Measurements from ENCODE around the gene OPA3. TPM values are rescaled to one million over a fixed set of nuclear protein-coding genes. Genes with fewer than 3 reads are reported as not detected.

OPA3 gene
- total and polyA plus RNA-seq, 10 of the 15 experiments (the other 5 are each of a cell fraction or from before 2014, with no cell fraction given) = 2.2 to 24.3 (median 13.3) TPM

- ChIA-PET CTCF (interaction anchor here (0.9 kb wide), 1 partner anchor 43 kb away, joined by 3 read pairs; no protein-coding TSS in a partner anchor), POLR2A (interaction anchor here (1.5 kb wide), 1 partner anchor 38 kb away, joined by 4 read pairs; the partner anchor contains the start of gene EML2), RAD21 (ENCODE audit: unreplicated experiment) (no interaction called here), SMC1A (ENCODE audit: uncharacterized antibody, unreplicated experiment) (no interaction called here)
- Histone ChIP-seq H2AFZ (ENCODE audit: control insufficient read depth, low read depth, low read length) (no peak overlapping the region), H3K9me3 (replicated peaks; ENCODE audit: control insufficient read depth, insufficient read depth, low read length) (no peaks in the 10 kb centered on the region), H3K27ac (ENCODE audit: control insufficient read depth, insufficient read depth) (no peak overlapping the region), H3K79me2 (ENCODE audit: control insufficient read depth, insufficient read depth, low read length) (no peaks in the 10 kb centered on the region), H3K27me3 (replicated peaks in 1 of 2; ENCODE audit: control insufficient read depth in 2 of 2, insufficient read depth in 2 of 2, low read length in 1 of 2) (peaks cover 4 to 19% of the 10 kb centered on the region in 2 experiments), H3K4me2 (ENCODE audit: control insufficient read depth, insufficient read depth) (no peak overlapping the region), H4K20me1 (ENCODE audit: control insufficient read depth, insufficient read depth) (no peaks in the 10 kb centered on the region), H3K36me3 (ENCODE audit: control insufficient read depth in 2 of 2, insufficient read depth in 2 of 2, low read length in 1 of 2) (no peaks in the 10 kb centered on the region), H3K9ac (ENCODE audit: control insufficient read depth, insufficient read depth, low read length) (no peak overlapping the region), H3K4me1 (ENCODE audit: control insufficient read depth, insufficient read depth, low read length) (no peaks in the 10 kb centered on the region), H3K4me3 (no peak overlapping the region)
- in situ Hi-C loops (cut with MboI) = no loop called here
- no peak for FAIRE-seq
- intact Hi-C loops (cut with micrococcal nuclease; ENCODE audit: unreplicated experiment) = no loop called here
- BruUV-seq (replicated peaks) = no TSS peak
- DNase-seq (ENCODE audit: low read depth, low spot score) = no peak
- 41% methylated on average over 5 of the region's 5 CpGs for whole genome bisulfite sequencing (ENCODE audit: insufficient coverage, insufficient replicate concordance, low lambda C conversion rate, missing lambda C conversion rate)
- no peak for ATAC-seq
- TF ChIP-seq DPF2 (IDR thresholded peaks at IDR 0.05) (no peak), PML (IDR thresholded peaks at IDR 0.05; ENCODE audit: low read length) (no peak), ESRRA (IDR thresholded peaks at IDR 0.05; ENCODE audit: low read length) (no peak), SREBF2 (IDR thresholded peaks at IDR 0.05; ENCODE audit: low read length) (no peak), PRDM15 (CRISPR knock-in tag; IDR thresholded peaks at IDR 0.05) (no peak), NBN (IDR thresholded peaks at IDR 0.05) (no peak), EP300 (IDR thresholded peaks at IDR 0.05; ENCODE audit: borderline replicate concordance in 1 of 2, control insufficient read depth in 1 of 2, low read depth in 2 of 2, low read length in 2 of 2) (no peak), MYC (IDR thresholded peaks at IDR 0.05; ENCODE audit: insufficient read depth, insufficient read length, insufficient replicate concordance, low read length, severe bottlenecking) (no peak), JUND (IDR thresholded peaks at IDR 0.05; ENCODE audit: low read depth, low read length) (no peak), ZNF384 (IDR thresholded peaks at IDR 0.05; ENCODE audit: borderline replicate concordance, low read depth, low read length) (no peak), POU2F2 (IDR thresholded peaks at IDR 0.05; ENCODE audit: borderline replicate concordance, low read depth, low read length) (no peak), BCL11A (IDR thresholded peaks at IDR 0.05; ENCODE audit: low read depth, low read length) (no peak), SIN3A (IDR thresholded peaks at IDR 0.05; ENCODE audit: low read depth, low read length) (no peak)
- TF ChIP-seq, protein P1, sequence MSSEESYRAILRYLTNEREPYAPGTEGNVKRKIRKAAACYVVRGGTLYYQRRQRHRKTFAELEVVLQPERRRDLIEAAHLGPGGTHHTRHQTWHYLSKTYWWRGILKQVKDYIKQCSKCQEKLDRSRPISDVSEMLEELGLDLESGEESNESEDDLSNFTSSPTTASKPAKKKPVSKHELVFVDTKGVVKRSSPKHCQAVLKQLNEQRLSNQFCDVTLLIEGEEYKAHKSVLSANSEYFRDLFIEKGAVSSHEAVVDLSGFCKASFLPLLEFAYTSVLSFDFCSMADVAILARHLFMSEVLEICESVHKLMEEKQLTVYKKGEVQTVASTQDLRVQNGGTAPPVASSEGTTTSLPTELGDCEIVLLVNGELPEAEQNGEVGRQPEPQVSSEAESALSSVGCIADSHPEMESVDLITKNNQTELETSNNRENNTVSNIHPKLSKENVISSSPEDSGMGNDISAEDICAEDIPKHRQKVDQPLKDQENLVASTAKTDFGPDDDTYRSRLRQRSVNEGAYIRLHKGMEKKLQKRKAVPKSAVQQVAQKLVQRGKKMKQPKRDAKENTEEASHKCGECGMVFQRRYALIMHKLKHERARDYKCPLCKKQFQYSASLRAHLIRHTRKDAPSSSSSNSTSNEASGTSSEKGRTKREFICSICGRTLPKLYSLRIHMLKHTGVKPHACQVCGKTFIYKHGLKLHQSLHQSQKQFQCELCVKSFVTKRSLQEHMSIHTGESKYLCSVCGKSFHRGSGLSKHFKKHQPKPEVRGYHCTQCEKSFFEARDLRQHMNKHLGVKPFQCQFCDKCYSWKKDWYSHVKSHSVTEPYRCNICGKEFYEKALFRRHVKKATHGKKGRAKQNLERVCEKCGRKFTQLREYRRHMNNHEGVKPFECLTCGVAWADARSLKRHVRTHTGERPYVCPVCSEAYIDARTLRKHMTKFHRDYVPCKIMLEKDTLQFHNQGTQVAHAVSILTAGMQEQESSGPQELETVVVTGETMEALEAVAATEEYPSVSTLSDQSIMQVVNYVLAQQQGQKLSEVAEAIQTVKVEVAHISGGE (CRISPR knock-in tag; IDR thresholded peaks at IDR 0.05) = no peak
- TF ChIP-seq, protein P2, sequence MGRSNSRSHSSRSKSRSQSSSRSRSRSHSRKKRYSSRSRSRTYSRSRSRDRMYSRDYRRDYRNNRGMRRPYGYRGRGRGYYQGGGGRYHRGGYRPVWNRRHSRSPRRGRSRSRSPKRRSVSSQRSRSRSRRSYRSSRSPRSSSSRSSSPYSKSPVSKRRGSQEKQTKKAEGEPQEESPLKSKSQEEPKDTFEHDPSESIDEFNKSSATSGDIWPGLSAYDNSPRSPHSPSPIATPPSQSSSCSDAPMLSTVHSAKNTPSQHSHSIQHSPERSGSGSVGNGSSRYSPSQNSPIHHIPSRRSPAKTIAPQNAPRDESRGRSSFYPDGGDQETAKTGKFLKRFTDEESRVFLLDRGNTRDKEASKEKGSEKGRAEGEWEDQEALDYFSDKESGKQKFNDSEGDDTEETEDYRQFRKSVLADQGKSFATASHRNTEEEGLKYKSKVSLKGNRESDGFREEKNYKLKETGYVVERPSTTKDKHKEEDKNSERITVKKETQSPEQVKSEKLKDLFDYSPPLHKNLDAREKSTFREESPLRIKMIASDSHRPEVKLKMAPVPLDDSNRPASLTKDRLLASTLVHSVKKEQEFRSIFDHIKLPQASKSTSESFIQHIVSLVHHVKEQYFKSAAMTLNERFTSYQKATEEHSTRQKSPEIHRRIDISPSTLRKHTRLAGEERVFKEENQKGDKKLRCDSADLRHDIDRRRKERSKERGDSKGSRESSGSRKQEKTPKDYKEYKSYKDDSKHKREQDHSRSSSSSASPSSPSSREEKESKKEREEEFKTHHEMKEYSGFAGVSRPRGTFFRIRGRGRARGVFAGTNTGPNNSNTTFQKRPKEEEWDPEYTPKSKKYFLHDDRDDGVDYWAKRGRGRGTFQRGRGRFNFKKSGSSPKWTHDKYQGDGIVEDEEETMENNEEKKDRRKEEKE (IDR thresholded peaks at IDR 0.05) = no peak
Measured at GRCh38 chr19:45600340-45600885, 15.8 kb upstream of the OPA3 start.

Measured in GM12878 (cell line).